Thyroid gland (tissue), 4 donors: Measurements from ENCODE around the gene EVA1A.
A peak's percentile ranks its signal among the peaks of the same experiment; 100 is the strongest.

Experiments
- POLR2A ChIP-seq, 2 donors: fragments of 450-650 bp; IDR thresholded peaks; one replicate each; pipeline ENCODE4 v1.6.1; 2017; ENCODE audit warnings: antibody characterized with exemption in 2 of 2, mild to moderate bottlenecking in 2 of 2, moderate library complexity in 1 of 2
- TF ChIP-seq, protein P1 (sequence below), 6 experiments: fragments of 200-600 bp in 3 of 6; fragments of 450-650 bp in 3 of 6; sonication (generic) in 3 of 6; IDR thresholded peaks; one replicate each; pipeline ENCODE4 v1.5.1; 2016 to 2019; ENCODE audit warnings: antibody characterized with exemption in 6 of 6, mild to moderate bottlenecking in 2 of 6, inconsistent platforms in 1 of 6, moderate library complexity in 1 of 6

DNA sequence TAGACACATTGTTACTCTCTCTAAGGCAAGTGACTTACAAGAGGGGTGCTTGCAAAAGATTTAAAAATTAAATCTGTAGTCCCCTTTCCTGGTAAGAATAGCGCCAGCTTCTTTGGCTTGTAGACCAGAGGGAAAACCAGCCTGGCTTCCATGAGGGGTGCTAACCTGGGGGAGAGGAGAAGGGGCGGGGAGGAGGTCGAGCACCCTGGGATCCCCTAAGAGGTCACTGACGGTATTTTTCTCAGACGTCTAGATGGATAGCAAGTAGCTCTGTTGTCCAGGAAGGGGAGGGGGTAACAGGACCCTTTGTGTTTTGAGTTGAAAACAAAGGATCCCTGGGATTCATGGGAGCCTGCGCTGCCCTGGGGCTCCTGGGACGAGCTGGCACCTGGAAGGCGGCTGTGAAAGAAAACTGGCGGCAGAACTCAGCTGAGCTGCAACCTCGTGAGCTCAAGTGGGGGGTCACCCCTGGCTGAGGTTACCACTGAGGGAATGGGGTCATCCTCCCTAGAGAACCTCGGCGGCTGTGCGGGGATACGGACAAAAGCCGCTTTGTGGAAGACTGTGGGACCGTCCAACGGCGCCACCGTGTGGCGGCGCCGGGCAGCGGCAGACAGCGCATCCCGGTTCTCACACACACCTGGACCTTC lies 48.1 kb upstream of the EVA1A start:
- TF ChIP-seq, protein P1, sequence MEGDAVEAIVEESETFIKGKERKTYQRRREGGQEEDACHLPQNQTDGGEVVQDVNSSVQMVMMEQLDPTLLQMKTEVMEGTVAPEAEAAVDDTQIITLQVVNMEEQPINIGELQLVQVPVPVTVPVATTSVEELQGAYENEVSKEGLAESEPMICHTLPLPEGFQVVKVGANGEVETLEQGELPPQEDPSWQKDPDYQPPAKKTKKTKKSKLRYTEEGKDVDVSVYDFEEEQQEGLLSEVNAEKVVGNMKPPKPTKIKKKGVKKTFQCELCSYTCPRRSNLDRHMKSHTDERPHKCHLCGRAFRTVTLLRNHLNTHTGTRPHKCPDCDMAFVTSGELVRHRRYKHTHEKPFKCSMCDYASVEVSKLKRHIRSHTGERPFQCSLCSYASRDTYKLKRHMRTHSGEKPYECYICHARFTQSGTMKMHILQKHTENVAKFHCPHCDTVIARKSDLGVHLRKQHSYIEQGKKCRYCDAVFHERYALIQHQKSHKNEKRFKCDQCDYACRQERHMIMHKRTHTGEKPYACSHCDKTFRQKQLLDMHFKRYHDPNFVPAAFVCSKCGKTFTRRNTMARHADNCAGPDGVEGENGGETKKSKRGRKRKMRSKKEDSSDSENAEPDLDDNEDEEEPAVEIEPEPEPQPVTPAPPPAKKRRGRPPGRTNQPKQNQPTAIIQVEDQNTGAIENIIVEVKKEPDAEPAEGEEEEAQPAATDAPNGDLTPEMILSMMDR (IDR thresholded peaks at IDR 0.05), result peak; percentile 86 to 97 (median 88)
- TF ChIP-seq POLR2A (IDR thresholded peaks at IDR 0.05), result no peak
